Right kidney (tissue), 1 donor: ENCODE measurements around the gene KIF26B.

ENCODE experiments used
- DNase-seq: peaks from one replicate; pipeline ENCODE4 v3.0.0-alpha.2; 2016

KIF26B gene

DNA sequence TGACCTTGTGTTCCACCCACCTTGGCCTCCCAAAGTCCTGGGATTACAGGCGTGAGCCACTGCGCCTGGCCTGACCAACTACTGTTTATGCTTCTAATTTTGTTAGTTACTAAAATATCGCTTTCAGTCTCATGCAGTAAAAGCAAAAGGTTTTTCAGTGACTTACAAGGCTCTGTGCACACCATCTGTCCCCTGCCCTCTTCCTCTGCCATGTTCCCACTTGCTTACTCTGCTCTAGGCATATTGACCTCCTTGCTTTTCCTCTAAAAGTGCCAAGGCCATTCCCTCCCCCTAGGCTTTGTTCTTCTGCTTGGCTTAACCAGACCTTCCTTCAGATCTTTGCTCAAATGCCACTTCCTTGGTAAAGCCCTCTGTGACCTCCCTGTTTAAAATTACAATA is 276.9 kb downstream of the KIF26B start:
- DNase-seq, result no peak

DNA sequence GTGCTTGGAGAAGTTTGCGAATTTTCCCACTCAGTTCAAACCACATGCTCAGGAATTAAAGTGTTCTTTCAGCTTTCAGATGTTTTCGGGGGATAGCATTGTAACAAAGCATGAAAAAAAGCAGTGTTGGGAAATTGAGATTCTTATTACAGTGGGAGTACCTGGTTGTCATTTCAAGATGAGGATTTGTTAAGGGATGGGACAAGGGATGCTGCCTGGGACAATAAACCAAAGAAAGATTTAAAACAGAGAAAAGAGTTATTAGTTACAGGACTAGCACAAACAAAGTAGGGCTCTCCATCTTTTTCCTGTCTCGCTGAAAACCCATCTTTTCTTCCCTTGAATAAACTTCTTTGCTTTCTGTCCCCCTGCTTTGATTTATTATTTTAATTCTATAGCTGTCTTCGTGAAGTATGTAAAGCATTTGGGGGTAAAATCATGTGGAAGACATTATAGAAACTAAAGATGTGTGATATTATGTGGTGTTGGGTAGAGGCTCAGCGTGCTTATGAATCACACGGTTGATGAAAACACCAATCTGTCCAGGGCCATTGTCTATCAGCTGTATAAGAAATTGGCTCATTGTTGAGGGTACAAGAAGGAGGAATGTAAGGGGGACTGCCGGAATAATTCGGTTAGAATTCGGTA is 277.6 kb downstream of the KIF26B start:
- DNase-seq, result no peak

DNA sequence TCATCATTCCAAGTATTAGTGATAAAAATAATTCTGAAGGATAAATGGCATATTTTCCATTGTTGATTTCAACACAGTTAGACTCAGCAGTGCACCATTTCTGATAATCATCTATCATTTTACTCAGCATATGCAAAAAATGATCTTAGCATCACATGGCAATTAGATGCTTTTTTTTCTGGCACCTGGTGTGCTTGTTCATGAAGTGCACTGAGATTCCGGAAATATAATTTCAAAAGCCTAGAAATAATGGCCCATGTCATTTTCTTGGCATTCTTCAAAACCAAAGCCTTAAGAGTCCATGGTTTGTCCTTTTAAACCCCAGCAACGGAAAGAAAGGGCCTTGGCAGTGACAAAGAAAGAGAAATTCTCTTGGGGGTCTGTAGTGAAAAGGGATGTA is 278.8 kb downstream of the KIF26B start:
- DNase-seq, result no peak

DNA sequence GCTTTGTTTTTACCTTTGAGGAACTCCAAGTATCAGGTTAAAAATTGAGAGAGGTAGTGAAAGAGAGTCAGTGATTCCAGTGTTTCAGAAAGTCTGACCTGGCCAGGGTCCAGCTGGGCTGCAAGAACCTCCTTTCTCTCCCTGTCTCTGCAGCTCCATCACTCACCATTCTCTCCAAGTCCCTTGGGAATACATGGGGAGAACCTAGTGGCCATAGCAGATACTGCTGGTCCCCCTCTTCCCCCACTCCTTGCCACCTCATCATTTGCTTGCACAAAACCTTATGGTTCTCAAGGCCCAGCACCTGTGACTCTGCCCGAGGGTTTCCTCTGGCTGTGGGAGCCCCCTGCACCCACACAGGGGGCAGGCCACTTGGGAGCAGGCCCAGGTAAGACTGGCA is 279.5 kb downstream of the KIF26B start:
- no peak for DNase-seq

DNA sequence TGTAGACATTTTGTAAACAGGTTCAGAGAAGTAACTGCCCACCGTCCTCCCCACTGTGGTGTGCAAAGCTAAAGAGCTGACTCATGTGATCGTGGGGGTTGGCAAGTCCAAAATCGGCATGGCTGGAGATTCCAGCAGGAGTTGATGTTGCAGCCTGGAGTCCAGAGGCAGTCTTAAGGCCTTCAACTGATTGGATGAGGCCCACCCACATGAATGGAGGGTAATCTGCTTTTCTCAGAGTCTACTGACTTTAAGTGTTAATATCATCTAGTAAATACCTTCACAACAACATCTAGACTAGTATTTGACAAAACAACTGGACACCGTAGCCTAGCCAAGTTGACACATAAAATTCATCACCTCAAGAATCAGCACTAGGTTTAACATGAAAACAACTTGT is 281.6 kb downstream of the KIF26B start:
- no peak for DNase-seq

DNA sequence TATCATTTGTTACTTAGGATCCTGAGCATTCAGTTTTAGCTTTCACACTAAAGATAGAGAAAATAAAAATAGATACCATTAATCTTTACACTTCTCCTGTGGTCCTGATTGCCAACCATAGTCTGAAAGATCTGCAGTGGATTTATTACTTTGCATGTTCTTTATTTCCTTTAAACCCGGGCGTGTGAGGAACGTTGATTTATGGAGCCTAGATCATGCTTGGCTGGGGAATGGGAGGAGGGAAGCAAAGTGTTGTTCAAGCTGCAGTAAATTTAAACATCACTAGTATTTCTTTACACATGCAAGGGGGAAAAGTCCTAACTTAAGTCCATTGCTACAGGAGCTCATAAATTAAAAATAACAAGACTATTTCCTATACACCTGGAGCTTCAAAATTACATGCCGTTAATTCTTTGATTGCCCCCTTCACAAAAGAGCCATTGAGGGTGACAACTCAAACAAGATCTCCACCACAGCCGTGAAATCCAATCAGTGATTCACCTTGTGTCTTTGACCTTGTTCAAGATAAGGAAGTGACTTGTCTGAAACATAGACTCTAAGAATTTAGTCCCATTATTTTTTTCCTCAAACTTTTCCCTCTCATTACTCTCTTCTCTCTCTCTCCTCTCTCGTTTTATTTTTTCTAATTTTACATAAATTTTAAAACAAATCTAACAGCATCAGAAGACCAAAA is 282.7 kb downstream of the KIF26B start:
- no peak for DNase-seq

DNA sequence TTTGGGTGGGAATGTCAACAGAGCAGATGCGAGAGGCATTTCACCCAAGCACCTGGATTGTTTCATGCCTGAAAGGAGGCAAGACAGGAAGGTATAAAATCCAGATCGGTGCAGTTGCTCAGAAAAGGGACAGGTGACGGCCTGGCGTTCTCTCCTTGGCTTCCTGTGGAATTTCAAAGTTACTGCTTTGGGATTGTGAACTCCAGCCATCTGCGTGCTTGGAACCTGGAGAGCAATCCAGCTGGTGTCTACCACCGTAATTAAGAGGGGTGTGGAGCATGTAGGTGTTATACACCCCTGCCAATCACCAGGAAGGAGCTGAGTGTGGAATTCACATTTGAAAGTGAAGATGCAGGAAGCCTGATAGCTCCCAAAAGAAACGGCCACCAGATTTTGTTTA is 286.1 kb downstream of the KIF26B start:
- no peak for DNase-seq

DNA sequence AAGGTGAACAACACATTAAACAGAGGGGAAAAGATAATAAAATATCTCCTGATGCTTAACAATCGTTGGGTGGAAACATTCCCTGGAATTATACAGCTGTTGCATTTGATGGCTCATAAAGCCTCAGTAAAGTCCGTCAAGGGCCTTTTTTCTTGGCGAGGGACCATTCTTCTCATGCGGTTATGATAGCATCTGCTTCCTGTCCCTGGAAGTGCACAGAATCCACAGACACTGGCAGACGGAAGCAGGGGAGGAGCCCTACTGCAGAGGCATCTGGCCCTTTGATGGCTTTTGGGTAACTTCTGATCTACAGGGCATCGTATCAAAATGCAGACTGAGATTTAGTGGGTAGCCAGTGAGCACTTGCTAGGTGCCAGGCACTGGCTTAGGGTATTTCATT is 286.9 kb downstream of the KIF26B start:
- DNase-seq, result no peak

DNA sequence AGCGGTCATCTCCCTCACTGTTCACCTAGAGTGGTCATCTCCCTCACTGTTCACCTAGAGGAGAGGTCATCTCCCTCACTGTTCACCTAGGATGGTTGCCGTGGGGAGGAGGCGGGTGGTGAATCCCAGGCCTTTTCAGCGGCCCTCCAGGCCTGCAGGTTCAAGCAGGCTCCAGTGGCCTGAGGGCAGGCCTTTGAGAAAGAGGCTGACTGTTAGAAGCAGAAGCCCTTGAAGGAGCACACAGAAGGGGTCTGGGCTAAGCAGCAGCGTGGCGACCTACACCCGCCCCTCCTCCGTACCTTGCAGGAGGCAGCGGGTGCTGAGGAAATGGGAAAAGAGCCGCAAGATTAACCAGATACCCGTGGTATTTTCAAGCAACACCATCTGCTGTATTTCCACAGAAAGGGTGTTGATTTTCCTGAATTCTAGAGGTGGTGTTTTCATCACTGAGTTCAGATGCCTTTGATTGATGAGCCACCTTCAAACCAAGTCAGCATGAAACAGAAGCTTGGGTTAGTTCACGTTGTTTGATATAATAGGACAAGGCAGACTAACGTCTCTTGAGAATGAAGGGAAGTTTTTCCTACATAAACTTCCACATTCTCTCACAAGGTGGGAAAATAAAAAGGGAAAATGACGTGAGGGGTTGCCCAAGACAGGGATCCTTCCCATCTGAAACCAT is 289.5 kb downstream of the KIF26B start:
- DNase-seq, result no peak

DNA sequence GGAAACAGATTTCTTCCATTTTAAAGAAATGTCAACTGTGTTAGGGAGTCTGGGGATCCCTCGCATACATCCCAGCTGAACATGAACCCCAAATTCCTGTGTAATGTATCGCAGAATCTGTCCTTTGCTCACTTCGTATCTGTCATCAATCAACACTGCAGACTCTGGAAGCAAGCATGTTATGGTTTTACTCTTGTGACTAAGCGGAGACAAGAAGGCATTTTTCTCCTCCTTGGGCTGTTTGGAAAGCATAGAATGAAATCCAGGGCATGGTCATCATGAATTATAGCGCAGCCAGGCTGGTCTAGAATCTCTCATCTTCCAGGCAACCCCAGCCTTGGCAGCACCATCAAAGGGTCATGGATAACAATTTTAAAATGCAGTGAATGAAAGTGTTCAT is 290.2 kb downstream of the KIF26B start:
- DNase-seq, result no peak

DNA sequence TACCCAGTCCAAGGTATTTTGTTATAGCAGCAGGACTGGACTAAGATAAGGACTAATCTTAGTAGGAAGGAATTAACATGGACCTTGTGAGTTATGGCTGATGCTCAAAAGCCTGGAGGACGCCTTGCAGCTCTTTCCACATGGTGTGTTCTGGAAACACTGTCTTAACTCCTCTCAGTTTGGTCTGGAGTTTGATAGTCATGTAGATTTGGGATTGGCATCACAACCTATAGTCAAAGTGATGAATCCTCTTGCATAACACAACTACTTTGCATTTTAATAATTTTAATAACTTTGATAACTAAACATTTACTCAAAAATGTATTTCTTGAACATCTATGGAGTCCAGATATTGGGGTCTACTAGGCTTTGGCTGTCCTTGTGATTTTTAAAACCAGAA is 293.7 kb downstream of the KIF26B start:
- DNase-seq, result no peak

DNA sequence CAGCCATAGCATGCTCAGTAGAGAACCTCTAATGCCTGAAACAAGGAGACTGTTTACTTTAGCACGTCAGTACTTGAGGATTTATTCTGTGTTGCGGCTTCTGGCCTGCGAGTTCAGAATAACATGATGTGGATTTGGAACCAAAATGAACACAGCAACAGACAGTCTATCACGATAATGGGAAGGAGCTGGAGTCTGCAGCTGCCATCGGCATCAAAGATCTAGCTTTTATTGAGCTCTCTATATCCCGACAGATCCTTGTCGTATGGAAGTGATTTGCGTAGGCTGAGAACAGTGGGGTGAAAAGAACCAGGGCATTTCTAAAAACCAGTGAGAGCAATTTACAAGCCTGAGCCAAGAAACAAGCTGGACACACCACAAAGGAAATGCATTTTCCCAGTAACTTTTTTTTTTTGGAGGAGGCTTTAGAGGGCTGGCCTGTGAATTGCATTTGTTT is 294.2 kb downstream of the KIF26B start:
- DNase-seq, result peak; percentile 26

DNA sequence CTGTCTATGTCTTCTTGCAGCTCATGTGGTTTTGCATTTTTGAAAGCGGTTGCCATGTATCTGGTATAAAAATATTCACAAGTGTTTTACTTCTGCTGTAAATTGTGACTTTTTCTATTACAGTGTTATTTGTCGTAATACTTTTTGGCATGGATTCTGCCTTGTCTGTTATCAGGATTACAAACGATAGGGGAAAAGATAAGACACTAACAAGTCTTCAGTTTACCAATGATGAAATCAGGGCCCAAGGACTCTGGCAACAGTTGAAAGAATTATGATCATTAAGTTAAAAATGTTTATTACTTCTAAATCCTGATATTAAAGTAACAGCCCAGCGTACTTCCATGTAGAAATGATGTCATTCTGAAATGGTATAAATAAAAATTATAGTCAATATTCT is 298.8 kb downstream of the KIF26B start:
- no peak for DNase-seq

DNA sequence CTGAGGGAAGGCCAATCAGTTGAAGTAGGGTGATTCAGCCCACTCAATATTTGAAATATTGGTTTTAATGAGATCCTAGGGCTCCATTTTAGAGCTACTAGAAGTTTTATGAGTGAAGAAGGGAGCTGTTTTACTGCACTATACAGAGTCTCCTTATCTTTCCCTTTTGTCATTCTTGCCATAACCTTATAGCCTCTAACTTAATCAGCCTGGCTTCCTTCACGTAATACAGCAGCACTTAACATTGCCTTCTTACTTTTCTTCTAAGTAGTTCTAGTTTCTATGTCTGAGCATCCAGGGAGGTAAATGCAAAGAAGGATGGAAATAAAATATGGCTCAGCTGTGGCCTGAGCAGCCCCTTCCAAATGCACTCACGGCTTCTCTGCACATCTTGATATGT is 299.3 kb downstream of the KIF26B start:
- DNase-seq, result no peak

DNA sequence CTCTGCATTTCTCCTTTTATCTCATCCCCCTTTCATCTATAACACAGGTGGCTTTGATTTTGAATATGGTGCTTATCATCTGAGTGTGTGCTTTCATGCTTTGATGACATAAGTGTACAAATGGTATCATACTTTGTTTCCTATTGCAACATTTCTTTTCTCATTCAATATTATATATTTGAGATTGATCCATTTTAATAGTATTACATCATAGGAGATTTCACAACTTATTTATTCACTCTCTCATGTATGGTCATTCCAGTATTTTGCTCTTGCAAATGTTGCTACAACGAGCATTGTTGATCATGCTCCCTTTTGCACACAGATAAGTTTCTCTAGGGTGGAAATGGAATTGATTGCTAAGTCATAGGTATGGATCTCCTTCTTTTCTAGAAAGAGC is 302.8 kb downstream of the KIF26B start:
- DNase-seq, result no peak

DNA sequence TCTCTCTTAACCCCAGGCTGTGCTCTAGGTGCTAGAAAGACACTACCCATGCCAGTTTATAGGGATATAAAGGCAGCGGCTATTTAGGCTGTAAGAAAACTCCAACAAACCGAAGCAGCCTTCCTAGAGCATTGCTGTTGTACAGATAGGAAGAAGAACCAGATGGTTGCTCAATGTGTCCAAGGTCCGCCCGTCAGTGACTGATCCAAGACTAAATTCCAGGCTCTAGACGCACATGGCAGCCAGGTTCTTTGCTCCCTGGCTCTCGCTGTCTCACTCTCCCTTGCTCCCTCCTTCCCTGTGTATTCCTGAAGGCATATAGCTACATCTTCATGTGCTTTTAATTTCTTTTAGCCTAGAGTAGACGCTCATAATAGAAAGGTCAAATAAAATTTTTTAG is 303.4 kb downstream of the KIF26B start:
- DNase-seq, result no peak

DNA sequence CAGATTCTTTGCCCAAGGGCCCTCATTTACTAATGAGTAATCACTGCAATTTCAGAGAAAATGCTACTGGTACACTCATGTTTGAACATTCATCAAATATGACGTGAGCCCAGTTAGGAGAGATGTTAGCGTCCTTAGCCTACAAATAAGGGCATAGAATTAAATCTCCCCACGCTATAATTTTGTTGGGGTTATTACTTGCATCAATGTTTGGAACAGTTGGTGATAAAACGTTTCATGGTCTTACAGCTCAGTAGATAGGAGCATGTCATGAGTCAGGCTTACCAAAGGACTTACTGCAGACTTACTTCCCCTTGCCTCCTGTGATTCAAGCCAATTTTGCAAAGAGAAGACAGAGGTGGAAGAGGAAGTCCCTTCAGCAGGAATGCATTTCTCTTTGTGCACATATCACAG is 304.0 kb downstream of the KIF26B start:
- no peak for DNase-seq

DNA sequence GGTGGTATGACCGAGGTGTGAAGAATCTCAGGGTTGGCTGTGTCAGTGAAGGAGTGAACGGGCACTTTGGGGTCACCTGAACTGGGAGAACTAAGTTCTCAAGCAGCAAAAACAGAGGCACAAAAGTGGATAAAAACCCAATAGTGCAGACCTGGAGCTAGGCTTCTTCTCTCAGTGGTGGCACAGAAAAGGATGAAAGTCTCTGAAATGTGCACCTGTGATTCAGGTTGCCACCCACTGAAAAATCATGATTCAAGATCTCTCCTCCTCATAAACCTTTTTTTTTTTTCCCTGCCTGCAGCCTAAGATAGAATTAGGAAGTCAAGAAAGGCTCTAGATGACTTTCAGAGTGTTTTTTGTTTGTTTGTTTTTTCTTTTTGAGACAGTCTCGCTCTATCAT is 304.8 kb downstream of the KIF26B start:
- DNase-seq, result no peak

DNA sequence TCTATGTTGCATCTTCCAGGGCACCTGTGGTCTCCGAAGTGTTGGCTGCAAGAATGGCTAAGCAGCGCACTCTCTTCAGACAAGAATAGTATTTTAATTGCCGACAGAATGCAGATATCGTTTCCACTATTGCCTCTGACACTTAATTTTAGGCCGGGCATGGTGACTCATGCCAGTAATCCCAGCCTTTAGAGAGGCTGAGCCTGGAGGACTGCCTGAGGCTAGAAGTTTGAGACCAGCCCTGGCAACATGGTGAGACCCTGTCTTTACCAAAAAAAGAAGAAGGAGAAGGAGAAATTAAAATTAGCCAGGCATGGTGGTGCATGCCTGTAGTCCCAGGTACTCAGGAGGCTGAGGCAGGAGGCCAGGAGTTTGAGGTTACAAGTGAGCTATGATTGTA is 306.9 kb downstream of the KIF26B start:
- no peak for DNase-seq

DNA sequence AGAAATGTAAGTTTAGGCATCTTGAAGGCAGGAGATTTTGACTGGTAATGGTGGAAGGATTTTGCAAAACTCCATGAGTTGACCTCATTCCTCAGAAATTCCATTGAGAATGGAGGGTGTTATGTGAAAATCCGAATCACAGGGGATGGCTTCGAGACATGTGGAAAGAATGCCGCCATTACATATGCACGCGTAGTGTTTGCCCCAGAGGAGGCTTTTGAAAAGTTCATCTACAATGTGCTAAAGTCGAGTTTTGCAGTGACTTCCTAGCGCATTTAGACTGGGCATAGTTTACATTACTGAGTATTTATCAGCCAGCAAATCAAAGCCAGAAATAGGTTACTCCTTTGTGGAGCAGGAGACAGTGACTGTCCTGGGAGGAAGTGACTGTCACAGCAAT is 307.4 kb downstream of the KIF26B start:
- DNase-seq, result no peak

DNA sequence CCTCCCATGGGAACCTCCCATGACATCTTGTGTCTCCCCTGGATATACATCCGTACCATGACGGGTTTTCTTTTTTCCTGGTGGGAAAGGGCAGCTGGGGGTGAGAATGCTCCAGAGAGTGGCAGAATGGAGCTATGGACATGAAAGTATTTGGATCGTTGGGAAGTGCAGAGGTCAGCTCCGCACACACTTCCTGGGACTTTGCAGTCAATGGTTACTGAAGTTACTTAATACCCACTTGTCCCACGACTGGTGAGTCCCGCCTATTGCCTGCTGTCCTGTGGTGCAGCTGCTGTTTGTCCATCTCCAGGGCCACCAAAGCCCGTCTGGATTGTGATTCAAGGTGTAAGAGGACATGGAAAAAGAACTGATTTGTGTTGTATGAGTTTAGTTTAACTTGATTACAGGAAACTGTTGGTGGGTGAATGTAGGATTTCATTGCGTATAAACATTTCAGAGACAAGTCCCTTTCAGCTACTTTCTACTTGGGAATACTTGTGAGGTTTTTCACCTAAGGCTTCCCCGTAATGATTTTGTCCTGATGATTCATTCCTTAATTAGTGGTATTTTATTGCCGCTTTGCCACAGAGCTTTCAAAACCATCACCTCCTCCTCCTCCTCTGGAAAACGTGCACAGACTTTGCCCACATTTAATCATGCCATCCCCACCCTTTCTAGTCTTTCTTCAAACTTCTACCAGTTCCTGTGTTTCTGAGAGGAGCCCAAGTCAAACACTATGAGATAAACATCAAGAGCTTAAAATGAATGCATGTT is 308.8 kb downstream of the KIF26B start:
- DNase-seq, result no peak

DNA sequence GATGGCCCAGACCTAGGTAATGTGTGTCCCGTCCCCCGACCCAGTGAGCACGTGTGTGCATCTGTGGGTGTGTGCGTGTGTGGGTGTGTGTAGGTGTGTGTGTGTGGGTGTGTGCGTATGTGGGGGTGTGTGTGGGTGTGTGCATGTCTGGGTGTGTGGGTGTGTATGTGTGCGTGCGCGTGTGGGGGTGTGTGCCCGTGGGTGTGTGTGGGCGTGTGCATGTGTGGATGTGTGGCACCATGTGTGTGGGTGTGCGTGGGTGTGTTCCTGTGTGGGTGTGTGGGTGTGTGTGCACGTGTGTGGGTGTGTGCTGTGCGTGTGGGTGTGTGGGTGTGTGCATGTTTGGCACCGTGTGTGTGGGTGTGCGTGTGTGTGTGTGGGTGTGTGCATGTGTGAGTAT is 309.5 kb downstream of the KIF26B start:
- no peak for DNase-seq

DNA sequence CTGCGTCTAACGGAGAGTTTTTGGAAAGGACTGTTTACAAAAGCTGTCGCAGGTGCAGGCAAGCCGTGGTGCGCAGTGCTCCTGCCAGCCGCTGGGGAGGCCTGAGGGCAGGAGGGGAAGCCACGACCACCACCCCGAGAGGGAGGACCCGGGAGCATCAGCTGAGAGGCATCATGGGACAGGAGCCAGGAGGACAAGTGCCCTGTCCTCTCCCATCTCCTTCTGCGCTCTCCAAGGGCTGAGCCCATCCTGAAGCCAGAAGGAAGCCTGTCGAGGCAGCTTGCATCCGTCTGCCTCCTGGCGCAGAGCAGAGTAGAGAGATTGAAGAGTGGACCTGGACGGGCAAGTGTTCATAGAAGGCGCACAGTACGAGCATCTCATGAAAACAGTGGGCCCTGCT is 310.9 kb downstream of the KIF26B start:
- no peak for DNase-seq
